ENCODE results near the gene SPRING1. TPM values are rescaled to one million over a fixed set of nuclear protein-coding genes. Genes with fewer than 3 reads are reported as not detected.
"Not testable (repeated sequence)": the region's sequence is repeated elsewhere in the genome, so short reads cannot be mapped to it uniquely, and the experiment has no call there.

Gene SPRING1
- total and polyA plus RNA-seq, 7 donors, result 4.1 to 10.6 (median 7.9) TPM

DNA sequence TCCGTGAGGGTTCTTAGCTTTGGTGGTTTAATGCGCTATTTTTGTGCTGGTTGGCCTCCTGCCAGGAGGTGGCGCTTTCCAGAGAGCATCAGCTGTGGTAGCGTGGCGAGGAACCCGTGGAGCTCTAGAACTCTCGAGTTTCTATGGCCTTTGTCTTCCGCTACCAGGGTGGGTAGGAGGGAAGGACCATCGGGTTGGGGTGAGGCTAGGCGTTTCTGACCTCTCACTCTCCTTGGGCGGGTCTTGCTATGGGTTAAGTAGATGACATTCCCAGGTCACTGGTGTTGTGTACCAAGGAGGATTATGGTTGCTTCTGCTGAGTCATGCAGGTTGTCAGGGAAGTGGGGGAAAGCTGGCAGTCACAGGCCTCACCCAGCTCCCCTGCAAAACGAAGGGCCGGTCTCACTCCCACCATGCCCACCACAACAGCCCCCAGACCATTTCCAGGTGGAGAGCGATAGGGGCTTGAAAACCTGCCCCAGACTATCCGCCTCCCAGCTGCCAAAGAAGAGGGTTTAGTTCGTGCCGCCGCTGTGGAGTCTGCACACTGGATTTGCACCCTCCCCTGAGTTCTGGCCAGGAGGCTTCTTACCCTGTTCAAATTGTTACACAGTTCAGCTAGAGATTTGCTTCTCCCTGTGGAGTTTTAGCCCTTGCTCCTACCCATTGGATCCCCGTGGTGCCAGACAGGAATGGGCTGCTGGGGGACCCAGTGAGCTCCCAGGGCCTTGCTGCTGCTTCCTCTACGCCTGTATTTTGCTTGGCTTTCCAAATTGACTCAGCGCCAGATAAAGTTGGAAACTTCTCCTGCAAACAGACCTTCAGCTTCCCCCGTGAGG lies 22.1 kb upstream of the SPRING1 start:
- H3K4me3 ChIP-seq, result peak overlapping the region; percentile 18
- 64 to 71% (median 69%) methylated on average over 22 of the region's 22 CpGs for WGBS, 3 donors
- H3K27ac ChIP-seq, result no peak overlapping the region
- ATAC-seq (no peak), DNase-seq (no peak)
- H3K36me3 ChIP-seq (ENCODE audit: insufficient read depth in 1 of 2, low read depth in 1 of 2), result no peaks in the 10 kb centered on the region
- TF ChIP-seq CTCF (IDR thresholded peaks at IDR 0.05), result no peak
- H3K9me3 ChIP-seq, result no peaks in the 10 kb centered on the region
- no peaks in the 10 kb centered on the region for H3K4me1 ChIP-seq
- intact Hi-C loops (cut with DNase I), result no loop called here
- no peaks in the 10 kb centered on the region for H3K27me3 ChIP-seq (ENCODE audit: insufficient read depth in 3 of 3, low read length in 2 of 3)

GRCh38 chr12:116754783-116755182 lies 16.9 kb upstream of the SPRING1 start:
- H3K36me3 ChIP-seq (ENCODE audit: insufficient read depth in 1 of 2, low read depth in 1 of 2); H3K4me3 ChIP-seq; DNase-seq; H3K4me1 ChIP-seq; H3K27ac ChIP-seq; intact Hi-C loops (cut with DNase I); H3K9me3 ChIP-seq; ATAC-seq; H3K27me3 ChIP-seq (ENCODE audit: insufficient read depth in 3 of 3, low read length in 2 of 3): not testable (repeated sequence)
- WGBS, 3 donors, result 79 to 94% (median 92%) methylated on average over 1 of the region's 1 CpG

- DNase-seq; H3K36me3 ChIP-seq (ENCODE audit: insufficient read depth in 1 of 2, low read depth in 1 of 2); H3K9me3 ChIP-seq; intact Hi-C loops (cut with DNase I); H3K4me3 ChIP-seq; H3K4me1 ChIP-seq; H3K27me3 ChIP-seq (ENCODE audit: insufficient read depth in 3 of 3, low read length in 2 of 3); H3K27ac ChIP-seq; ATAC-seq: not testable (repeated sequence)
- 92 to 97% (median 94%) methylated on average over 5 of the region's 5 CpGs for WGBS, 3 donors
Measured at GRCh38 chr12:116754097-116754496, 16.2 kb upstream of the SPRING1 start.

DNA sequence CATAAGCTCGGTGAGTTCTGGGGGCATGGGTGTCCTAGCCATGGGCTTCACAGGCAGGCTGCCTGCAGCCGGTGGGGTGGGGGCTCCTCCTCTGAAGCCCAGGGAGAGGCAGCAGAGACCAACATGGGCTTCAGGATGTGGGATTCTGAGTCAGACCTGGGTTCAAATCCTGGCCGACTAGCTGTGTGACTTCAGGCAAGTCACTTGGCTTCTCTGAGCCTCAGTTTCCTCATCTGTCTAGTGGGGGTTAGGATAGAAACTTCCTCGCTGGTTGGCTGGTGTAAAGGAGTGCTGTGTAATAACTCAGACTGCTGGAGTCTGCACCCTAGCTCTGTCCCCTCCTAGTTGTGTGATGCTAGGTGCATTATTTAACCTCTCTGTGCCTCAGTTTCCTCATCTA lies 12.4 kb upstream of the SPRING1 start:
- intact Hi-C loops (cut with DNase I), result no loop called here
- TF ChIP-seq CTCF (IDR thresholded peaks at IDR 0.05), result no peak
- 89 to 97% (median 96%) methylated on average over 4 of the region's 4 CpGs for WGBS, 3 donors
- Histone ChIP-seq H3K27ac (no peak overlapping the region), H3K4me1 (no peaks in the 10 kb centered on the region), H3K27me3 (ENCODE audit: insufficient read depth in 3 of 3, low read length in 2 of 3) (no peaks in the 10 kb centered on the region), H3K36me3 (ENCODE audit: insufficient read depth in 1 of 2, low read depth in 1 of 2) (no peaks in the 10 kb centered on the region), H3K4me3 (no peak overlapping the region), H3K9me3 (no peaks in the 10 kb centered on the region)
- DNase-seq (no peak), ATAC-seq (no peak)

GRCh38 chr12:116749884-116750283 lies 12.0 kb upstream of the SPRING1 start:
- Histone ChIP-seq H3K9me3 (no peaks in the 10 kb centered on the region), H3K4me1 (no peaks in the 10 kb centered on the region), H3K36me3 (ENCODE audit: insufficient read depth in 1 of 2, low read depth in 1 of 2) (no peaks in the 10 kb centered on the region), H3K4me3 (no peak overlapping the region), H3K27ac (no peak overlapping the region), H3K27me3 (ENCODE audit: insufficient read depth in 3 of 3, low read length in 2 of 3) (no peaks in the 10 kb centered on the region)
- WGBS, 3 donors, result 91 to 99% (median 95%) methylated on average over 18 to 26 of the region's 26 CpGs
- no peak for DNase-seq
- intact Hi-C loops (cut with DNase I), result no loop called here
- no peak for ATAC-seq
- TF ChIP-seq CTCF (IDR thresholded peaks at IDR 0.05), result no peak

All from psoas muscle (tissue), 8 donors.